ENCODE data around the gene IGLL1.

DNA sequence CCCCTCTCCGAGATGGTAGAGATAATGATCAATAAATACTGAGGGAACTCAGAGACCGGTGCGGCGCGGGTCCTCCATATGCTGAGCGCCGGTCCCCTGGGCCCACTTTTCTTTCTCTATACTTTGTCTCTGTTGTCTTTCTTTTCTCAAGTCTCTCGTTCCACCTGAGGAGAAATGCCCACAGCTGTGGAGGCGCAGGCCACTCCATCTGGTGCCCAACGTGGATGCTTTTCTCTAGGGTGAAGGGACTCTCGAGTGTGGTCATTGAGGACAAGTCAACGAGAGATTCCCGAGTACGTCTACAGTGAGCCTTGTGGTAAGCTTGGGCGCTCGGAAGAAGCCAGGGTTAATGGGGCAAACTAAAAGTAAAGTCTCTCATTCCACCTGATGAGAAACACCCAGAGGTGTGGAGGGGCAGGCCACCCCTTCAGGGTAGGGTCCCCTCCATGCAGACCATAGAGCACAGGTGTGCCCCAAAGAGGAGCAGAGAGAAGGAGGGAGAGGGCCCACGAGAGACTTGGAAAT is 43.2 kb downstream of the IGLL1 start:
- TF ChIP-seq, protein P1, sequence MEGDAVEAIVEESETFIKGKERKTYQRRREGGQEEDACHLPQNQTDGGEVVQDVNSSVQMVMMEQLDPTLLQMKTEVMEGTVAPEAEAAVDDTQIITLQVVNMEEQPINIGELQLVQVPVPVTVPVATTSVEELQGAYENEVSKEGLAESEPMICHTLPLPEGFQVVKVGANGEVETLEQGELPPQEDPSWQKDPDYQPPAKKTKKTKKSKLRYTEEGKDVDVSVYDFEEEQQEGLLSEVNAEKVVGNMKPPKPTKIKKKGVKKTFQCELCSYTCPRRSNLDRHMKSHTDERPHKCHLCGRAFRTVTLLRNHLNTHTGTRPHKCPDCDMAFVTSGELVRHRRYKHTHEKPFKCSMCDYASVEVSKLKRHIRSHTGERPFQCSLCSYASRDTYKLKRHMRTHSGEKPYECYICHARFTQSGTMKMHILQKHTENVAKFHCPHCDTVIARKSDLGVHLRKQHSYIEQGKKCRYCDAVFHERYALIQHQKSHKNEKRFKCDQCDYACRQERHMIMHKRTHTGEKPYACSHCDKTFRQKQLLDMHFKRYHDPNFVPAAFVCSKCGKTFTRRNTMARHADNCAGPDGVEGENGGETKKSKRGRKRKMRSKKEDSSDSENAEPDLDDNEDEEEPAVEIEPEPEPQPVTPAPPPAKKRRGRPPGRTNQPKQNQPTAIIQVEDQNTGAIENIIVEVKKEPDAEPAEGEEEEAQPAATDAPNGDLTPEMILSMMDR (conservative IDR thresholded peaks at IDR 0.05; ENCODE audit: low read depth in 2 of 2): no peak
- TF ChIP-seq EZH2 (IDR thresholded peaks at IDR 0.05; ENCODE audit: low read depth, unreplicated experiment) (peak; percentile 24), EZH2phosphoT487 (IDR thresholded peaks at IDR 0.05; ENCODE audit: unreplicated experiment) (no peak), POLR2AphosphoS5 (IDR thresholded peaks at IDR 0.05; ENCODE audit: low read depth) (no peak), ZNF331 (CRISPR knock-in tag; IDR thresholded peaks at IDR 0.05; ENCODE audit: low read depth) (no peak), NANOG (IDR thresholded peaks at IDR 0.05; ENCODE audit: borderline replicate concordance) (no peak), CREB1 (CRISPR knock-in tag; IDR thresholded peaks at IDR 0.05; ENCODE audit: low read depth) (no peak), ZNF114 (CRISPR knock-in tag; IDR thresholded peaks at IDR 0.05) (no peak), STAT1 (IDR thresholded peaks at IDR 0.05; ENCODE audit: unreplicated experiment) (no peak), JUNB (IDR thresholded peaks at IDR 0.05; ENCODE audit: unreplicated experiment) (no peak)
- TF ChIP-seq, protein P2, sequence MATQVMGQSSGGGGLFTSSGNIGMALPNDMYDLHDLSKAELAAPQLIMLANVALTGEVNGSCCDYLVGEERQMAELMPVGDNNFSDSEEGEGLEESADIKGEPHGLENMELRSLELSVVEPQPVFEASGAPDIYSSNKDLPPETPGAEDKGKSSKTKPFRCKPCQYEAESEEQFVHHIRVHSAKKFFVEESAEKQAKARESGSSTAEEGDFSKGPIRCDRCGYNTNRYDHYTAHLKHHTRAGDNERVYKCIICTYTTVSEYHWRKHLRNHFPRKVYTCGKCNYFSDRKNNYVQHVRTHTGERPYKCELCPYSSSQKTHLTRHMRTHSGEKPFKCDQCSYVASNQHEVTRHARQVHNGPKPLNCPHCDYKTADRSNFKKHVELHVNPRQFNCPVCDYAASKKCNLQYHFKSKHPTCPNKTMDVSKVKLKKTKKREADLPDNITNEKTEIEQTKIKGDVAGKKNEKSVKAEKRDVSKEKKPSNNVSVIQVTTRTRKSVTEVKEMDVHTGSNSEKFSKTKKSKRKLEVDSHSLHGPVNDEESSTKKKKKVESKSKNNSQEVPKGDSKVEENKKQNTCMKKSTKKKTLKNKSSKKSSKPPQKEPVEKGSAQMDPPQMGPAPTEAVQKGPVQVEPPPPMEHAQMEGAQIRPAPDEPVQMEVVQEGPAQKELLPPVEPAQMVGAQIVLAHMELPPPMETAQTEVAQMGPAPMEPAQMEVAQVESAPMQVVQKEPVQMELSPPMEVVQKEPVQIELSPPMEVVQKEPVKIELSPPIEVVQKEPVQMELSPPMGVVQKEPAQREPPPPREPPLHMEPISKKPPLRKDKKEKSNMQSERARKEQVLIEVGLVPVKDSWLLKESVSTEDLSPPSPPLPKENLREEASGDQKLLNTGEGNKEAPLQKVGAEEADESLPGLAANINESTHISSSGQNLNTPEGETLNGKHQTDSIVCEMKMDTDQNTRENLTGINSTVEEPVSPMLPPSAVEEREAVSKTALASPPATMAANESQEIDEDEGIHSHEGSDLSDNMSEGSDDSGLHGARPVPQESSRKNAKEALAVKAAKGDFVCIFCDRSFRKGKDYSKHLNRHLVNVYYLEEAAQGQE (IDR thresholded peaks at IDR 0.05; ENCODE audit: unreplicated experiment): no peak
- TF ChIP-seq, protein P3, sequence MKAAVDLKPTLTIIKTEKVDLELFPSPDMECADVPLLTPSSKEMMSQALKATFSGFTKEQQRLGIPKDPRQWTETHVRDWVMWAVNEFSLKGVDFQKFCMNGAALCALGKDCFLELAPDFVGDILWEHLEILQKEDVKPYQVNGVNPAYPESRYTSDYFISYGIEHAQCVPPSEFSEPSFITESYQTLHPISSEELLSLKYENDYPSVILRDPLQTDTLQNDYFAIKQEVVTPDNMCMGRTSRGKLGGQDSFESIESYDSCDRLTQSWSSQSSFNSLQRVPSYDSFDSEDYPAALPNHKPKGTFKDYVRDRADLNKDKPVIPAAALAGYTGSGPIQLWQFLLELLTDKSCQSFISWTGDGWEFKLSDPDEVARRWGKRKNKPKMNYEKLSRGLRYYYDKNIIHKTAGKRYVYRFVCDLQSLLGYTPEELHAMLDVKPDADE (IDR thresholded peaks at IDR 0.05): no peak
- TF ChIP-seq, protein P4, sequence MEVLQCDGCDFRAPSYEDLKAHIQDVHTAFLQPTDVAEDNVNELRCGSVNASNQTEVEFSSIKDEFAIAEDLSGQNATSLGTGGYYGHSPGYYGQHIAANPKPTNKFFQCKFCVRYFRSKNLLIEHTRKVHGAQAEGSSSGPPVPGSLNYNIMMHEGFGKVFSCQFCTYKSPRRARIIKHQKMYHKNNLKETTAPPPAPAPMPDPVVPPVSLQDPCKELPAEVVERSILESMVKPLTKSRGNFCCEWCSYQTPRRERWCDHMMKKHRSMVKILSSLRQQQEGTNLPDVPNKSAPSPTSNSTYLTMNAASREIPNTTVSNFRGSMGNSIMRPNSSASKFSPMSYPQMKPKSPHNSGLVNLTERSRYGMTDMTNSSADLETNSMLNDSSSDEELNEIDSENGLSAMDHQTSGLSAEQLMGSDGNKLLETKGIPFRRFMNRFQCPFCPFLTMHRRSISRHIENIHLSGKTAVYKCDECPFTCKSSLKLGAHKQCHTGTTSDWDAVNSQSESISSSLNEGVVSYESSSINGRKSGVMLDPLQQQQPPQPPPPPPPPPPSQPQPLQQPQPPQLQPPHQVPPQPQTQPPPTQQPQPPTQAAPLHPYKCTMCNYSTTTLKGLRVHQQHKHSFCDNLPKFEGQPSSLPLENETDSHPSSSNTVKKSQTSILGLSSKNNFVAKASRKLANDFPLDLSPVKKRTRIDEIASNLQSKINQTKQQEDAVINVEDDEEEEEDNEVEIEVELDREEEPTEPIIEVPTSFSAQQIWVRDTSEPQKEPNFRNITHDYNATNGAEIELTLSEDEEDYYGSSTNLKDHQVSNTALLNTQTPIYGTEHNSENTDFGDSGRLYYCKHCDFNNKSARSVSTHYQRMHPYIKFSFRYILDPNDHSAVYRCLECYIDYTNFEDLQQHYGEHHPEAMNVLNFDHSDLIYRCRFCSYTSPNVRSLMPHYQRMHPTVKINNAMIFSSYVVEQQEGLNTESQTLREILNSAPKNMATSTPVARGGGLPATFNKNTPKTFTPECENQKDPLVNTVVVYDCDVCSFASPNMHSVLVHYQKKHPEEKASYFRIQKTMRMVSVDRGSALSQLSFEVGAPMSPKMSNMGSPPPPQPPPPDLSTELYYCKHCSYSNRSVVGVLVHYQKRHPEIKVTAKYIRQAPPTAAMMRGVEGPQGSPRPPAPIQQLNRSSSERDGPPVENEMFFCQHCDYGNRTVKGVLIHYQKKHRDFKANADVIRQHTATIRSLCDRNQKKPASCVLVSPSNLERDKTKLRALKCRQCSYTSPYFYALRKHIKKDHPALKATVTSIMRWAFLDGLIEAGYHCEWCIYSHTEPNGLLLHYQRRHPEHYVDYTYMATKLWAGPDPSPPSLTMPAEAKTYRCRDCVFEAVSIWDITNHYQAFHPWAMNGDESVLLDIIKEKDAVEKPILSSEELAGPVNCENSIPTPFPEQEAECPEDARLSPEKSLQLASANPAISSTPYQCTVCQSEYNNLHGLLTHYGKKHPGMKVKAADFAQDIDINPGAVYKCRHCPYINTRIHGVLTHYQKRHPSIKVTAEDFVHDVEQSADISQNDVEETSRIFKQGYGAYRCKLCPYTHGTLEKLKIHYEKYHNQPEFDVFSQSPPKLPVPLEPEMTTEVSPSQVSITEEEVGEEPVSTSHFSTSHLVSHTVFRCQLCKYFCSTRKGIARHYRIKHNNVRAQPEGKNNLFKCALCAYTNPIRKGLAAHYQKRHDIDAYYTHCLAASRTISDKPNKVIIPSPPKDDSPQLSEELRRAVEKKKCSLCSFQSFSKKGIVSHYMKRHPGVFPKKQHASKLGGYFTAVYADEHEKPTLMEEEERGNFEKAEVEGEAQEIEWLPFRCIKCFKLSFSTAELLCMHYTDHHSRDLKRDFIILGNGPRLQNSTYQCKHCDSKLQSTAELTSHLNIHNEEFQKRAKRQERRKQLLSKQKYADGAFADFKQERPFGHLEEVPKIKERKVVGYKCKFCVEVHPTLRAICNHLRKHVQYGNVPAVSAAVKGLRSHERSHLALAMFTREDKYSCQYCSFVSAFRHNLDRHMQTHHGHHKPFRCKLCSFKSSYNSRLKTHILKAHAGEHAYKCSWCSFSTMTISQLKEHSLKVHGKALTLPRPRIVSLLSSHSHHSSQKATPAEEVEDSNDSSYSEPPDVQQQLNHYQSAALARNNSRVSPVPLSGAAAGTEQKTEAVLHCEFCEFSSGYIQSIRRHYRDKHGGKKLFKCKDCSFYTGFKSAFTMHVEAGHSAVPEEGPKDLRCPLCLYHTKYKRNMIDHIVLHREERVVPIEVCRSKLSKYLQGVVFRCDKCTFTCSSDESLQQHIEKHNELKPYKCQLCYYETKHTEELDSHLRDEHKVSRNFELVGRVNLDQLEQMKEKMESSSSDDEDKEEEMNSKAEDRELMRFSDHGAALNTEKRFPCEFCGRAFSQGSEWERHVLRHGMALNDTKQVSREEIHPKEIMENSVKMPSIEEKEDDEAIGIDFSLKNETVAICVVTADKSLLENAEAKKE (CRISPR knock-in tag; IDR thresholded peaks at IDR 0.05): no peak

Measured in GM23338 (cell line).